B cell (primary cell): ENCODE results near the gene ZDHHC14. TPM values are rescaled to one million over a fixed set of nuclear protein-coding genes. Genes with fewer than 3 reads are reported as not detected.

Experiments used
- ATAC-seq: fragments of 200-7000 bp; cut with Tn5 transposase; one replicate; pipeline ENCODE4 v1.10.0; 2021; ENCODE audit warnings: low read depth, mild to moderate bottlenecking, moderate number of reproducible peaks, moderate library complexity
- CTCF ChIA-PET: fragments of 350-600 bp; sonication (Branson Sonifier 250); formaldehyde crosslinking; loops from one replicate; lab custom pipeline; 2021; ENCODE audit warnings: antibody characterized with exemption, inconsistent platforms; lab: Charles Lee
- POLR2A ChIA-PET: fragments of 350-600 bp; sonication (Branson Sonifier 250); formaldehyde crosslinking; loops from one replicate; lab custom pipeline; 2021; ENCODE audit warnings: antibody characterized with exemption; lab: Charles Lee
- DNase-seq: peaks from one replicate; pipeline ENCODE4 v3.0.0; 2013
- H2AFZ ChIP-seq: 2 replicates; pipeline ENCODE4 v1.6.1; 2012; ENCODE audit warnings: mild to moderate bottlenecking, low read depth, low read length; ENCODE audit not compliant: insufficient read depth, poor library complexity, severe bottlenecking
- H3K27ac ChIP-seq, 2 donors: 1 replicate in 1 of 2; 2 replicates in 1 of 2; pipeline ENCODE4 v1.5.1; 2012 to 2013; ENCODE audit warnings: low read length in 2 of 2, mild to moderate bottlenecking in 2 of 2, moderate library complexity in 1 of 2
- H3K27me3 ChIP-seq, 4 experiments: fragments of 200-600 bp in 1 of 4; sonication (generic) in 1 of 4; replicated peaks in 1 of 4; 1 replicate in 2 of 4; 2 replicates in 2 of 4; pipeline versions ENCODE4 v1.6.1 to v1.7.0; 2013 to 2016; ENCODE audit warnings: low read length in 3 of 4, mild to moderate bottlenecking in 2 of 4, mixed read lengths in 1 of 4, moderate library complexity in 1 of 4; ENCODE audit not compliant: insufficient read depth in 4 of 4, control insufficient read depth in 3 of 4; ENCODE audit errors: control extremely low read depth in 1 of 4
- H3K36me3 ChIP-seq, 2 experiments: replicated peaks in 1 of 2; 1 replicate in 1 of 2; 2 replicates in 1 of 2; pipeline versions ENCODE4 v1.6.1 to v1.7.1; 2013; ENCODE audit warnings: low read length in 1 of 2; ENCODE audit not compliant: insufficient read depth in 2 of 2, control insufficient read depth in 1 of 2; ENCODE audit errors: control extremely low read depth in 1 of 2, extremely low read depth in 1 of 2
- H3K4me1 ChIP-seq, 2 donors: fragments of 200-600 bp in 1 of 2; sonication (generic) in 1 of 2; 1 replicate in 1 of 2; 2 replicates in 1 of 2; pipeline versions ENCODE4 v1.5.1 to v1.6.1; 2013 to 2017; ENCODE audit warnings: low read length in 2 of 2; ENCODE audit not compliant: control insufficient read depth in 2 of 2, insufficient read depth in 2 of 2
- H3K4me2 ChIP-seq: replicated peaks from 2 replicates; pipeline ENCODE3; 2012; ENCODE audit warnings: mild to moderate bottlenecking, low read depth, low read length; ENCODE audit not compliant: poor library complexity, severe bottlenecking
- H3K4me3 ChIP-seq, 5 experiments: fragments of 200-600 bp in 1 of 5; sonication (generic) in 1 of 5; 1 replicate in 3 of 5; 2 replicates in 2 of 5; pipeline versions ENCODE4 v1.5.1 to v1.7.0; 2011 to 2016; ENCODE audit warnings: low read length in 4 of 5, mild to moderate bottlenecking in 4 of 5, low read depth in 2 of 5, control low read depth in 1 of 5, moderate library complexity in 1 of 5; ENCODE audit not compliant: insufficient read depth in 1 of 5; ENCODE audit errors: control extremely low read depth in 1 of 5, extremely low read depth in 1 of 5
- H3K79me2 ChIP-seq: fragments of 200-600 bp; sonication (generic); one replicate; pipeline ENCODE4 v1.6.0; 2016; ENCODE audit warnings: low read length; ENCODE audit not compliant: control insufficient read depth, insufficient read depth
- H3K9ac ChIP-seq: fragments of 200-600 bp; sonication (generic); 2 replicates; pipeline ENCODE4 v1.6.1; 2017; ENCODE audit warnings: mild to moderate bottlenecking, low read length, moderate library complexity
- H3K9me3 ChIP-seq, 3 donors: one replicate each; pipeline versions ENCODE4 v1.6.1 to v1.7.1; 2013; ENCODE audit warnings: low read length in 2 of 3; ENCODE audit not compliant: control insufficient read depth in 2 of 3, insufficient read depth in 1 of 3; ENCODE audit errors: control extremely low read depth in 1 of 3
- H4K20me1 ChIP-seq: 2 replicates; pipeline ENCODE4 v1.6.0; 2012; ENCODE audit warnings: mild to moderate bottlenecking, low read length; ENCODE audit not compliant: insufficient read depth, control insufficient read depth, poor library complexity, severe bottlenecking
- H3K27ac Mint-ChIP-seq: one replicate; pipeline ENCODE4 v1.8.0; 2021; ENCODE audit warnings: mixed read lengths
- H3K27me3 Mint-ChIP-seq: one replicate; pipeline ENCODE4 v1.8.0; 2021; ENCODE audit warnings: mixed read lengths
- H3K4me1 Mint-ChIP-seq: one replicate; pipeline ENCODE4 v1.8.0; 2021; ENCODE audit warnings: mixed read lengths
- H3K4me3 Mint-ChIP-seq: one replicate; pipeline ENCODE4 v1.8.0; 2021; ENCODE audit warnings: mixed read lengths
- H3K9me3 Mint-ChIP-seq: one replicate; pipeline ENCODE4 v1.8.0; 2022; ENCODE audit warnings: mixed read lengths; ENCODE audit not compliant: insufficient read depth
- EZH2 ChIP-seq: IDR thresholded peaks from 2 replicates; pipeline ENCODE4 v1.6.1; 2012; ENCODE audit warnings: borderline replicate concordance, low read depth, mild to moderate bottlenecking, moderate library complexity, low read length; ENCODE audit not compliant: insufficient read depth, poor library complexity, severe bottlenecking
- WGBS: methylation state at CpG from one replicate; pipeline ENCODE4 v1.1.5; 2013; ENCODE audit warnings: missing lambda C conversion rate; ENCODE audit not compliant: insufficient coverage; 5-methylcytosine and 5-hydroxymethylcytosine counted together
- intact Hi-C: fragments of 100-400 bp; cut with micrococcal nuclease; formaldehyde crosslinking; loops from one replicate; pipeline ENCODE4 v1.10.0; 2022
- polyA plus RNA-seq: library from polyadenylated mRNA; depleted of rRNA; stranded (reverse); fragments of >200 nt; gene quantifications from 2 replicates; pipeline ENCODE4 v1.2.3, GENCODE V29; 2012
- total RNA-seq, 2 donors: library from RNA; stranded (reverse); fragments of 120-200 nt in 1 of 2; gene quantifications; 1 replicate in 1 of 2; 2 replicates in 1 of 2; pipeline versions ENCODE4 v1.2.3 to v1.2.4, GENCODE V29; 2013 to 2022
- TF ChIP-seq, protein P1 (sequence below): fragments of 200-600 bp; IDR thresholded peaks from one replicate; pipeline ENCODE4 v1.8.0; 2022; ENCODE audit warnings: antibody characterized with exemption, mild to moderate bottlenecking

ZDHHC14 gene
- total and polyA plus RNA-seq, 2 donors (not counting 1 experiment from before 2014, with no cell fraction given): 8.8 to 50.4 TPM

DNA sequence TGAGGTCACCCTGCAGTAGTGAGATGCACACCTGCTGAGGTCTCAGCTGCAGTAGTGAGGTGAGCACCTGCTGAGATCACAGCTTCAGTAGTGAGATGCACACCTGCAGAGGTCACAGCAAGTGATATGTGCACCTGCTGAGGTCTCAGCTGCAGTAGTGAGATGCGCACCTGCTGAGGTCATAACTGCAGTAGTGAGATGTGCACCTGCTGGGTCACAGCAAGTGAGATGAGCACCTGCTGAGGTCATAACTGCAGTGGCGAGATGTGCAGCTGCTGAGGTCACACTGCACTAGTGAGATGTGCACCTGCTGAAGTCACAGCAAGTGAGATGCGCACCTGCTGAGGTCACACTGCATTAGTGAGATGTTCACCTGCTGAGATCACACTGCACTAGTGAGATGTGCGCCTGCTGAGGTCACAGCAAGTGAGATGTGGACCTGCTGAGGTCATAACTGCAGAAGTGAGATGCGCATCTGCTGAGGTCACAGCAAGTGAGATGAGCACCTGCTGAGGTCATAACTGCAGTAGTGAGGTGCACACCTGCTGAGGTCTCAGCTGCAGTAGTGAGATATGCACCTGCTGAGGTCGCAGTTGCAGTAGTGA lies 20.8 kb downstream of the ZDHHC14 start:
- no peak overlapping the region for H3K4me2 ChIP-seq
- H3K9ac ChIP-seq: no peak overlapping the region
- intact Hi-C loops: no loop called here
- CTCF ChIA-PET: interaction anchor here (0.6 kb wide), 1 partner anchor 80 kb away, joined by 4 read pairs; no protein-coding TSS in a partner anchor
- H3K27ac ChIP-seq: no peak overlapping the region
- H3K4me1 ChIP-seq: peaks cover 3 to 17% of the 10 kb centered on the region in 2 donors
- peaks cover 0 to 14% of the 10 kb centered on the region in 2 experiments for H3K36me3 ChIP-seq
- ATAC-seq: no peak
- no peaks in the 10 kb centered on the region for H3K27me3 ChIP-seq
- WGBS: 96% methylated on average over 6 of the region's 6 CpGs
- peaks cover 15% of the 10 kb centered on the region for H4K20me1 ChIP-seq
- H3K4me3 Mint-ChIP-seq: no peak overlapping the region
- H3K79me2 ChIP-seq: peaks cover 7% of the 10 kb centered on the region
- H3K9me3 Mint-ChIP-seq: no peaks in the 10 kb centered on the region
- H3K27me3 Mint-ChIP-seq: no peaks in the 10 kb centered on the region
- peaks cover 0 to 4% (median 0%) of the 10 kb centered on the region in 3 donors for H3K9me3 ChIP-seq
- POLR2A ChIA-PET: interaction anchor here (0.7 kb wide), 1 partner anchor 32 kb away, joined by 3 read pairs; no protein-coding TSS in a partner anchor
- no peak for TF ChIP-seq EZH2
- TF ChIP-seq, protein P1, sequence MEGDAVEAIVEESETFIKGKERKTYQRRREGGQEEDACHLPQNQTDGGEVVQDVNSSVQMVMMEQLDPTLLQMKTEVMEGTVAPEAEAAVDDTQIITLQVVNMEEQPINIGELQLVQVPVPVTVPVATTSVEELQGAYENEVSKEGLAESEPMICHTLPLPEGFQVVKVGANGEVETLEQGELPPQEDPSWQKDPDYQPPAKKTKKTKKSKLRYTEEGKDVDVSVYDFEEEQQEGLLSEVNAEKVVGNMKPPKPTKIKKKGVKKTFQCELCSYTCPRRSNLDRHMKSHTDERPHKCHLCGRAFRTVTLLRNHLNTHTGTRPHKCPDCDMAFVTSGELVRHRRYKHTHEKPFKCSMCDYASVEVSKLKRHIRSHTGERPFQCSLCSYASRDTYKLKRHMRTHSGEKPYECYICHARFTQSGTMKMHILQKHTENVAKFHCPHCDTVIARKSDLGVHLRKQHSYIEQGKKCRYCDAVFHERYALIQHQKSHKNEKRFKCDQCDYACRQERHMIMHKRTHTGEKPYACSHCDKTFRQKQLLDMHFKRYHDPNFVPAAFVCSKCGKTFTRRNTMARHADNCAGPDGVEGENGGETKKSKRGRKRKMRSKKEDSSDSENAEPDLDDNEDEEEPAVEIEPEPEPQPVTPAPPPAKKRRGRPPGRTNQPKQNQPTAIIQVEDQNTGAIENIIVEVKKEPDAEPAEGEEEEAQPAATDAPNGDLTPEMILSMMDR: no peak
- no peak for DNase-seq
- H3K4me1 Mint-ChIP-seq: peaks cover 13% of the 10 kb centered on the region
- H3K4me3 ChIP-seq: no peak overlapping the region
- no peak overlapping the region for H3K27ac Mint-ChIP-seq
- H2AFZ ChIP-seq: no peak overlapping the region

DNA sequence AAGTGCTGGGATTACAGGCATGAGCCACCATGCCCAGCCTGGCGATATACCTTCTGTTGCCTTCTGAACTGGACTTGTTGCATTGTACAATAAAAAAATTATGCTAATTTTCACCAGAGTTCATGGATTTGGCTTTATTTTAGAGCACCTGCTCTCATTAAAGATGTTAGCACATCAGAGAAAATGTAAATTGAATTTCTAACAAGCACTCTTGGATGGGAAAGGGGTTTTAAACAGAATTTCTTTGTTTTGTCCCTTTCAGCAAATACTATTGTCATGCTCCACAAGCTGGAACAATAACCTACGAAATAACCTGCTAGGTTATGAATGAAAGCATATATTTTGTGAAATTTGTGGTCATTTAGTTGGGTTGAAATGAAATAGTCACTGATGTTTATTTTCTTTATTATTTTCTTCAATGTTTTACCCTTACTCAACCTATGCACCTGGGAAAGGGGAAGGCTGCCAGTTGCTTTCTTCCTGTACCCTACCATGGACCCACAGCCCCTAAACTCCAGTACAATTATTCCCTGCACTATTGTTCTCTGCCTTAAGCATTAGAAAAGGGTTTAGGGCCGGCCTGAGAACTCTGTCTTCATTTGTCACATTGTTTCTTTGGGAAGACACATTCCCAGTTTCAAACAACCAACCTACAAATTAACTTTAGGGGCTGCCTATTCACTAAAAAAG lies 22.2 kb downstream of the ZDHHC14 start:
- intact Hi-C loops: no loop called here
- CTCF ChIA-PET: interaction anchor here (2.1 kb wide), 1 partner anchor 194 kb away, joined by 4 read pairs; no protein-coding TSS in a partner anchor
- no peak overlapping the region for H3K4me2 ChIP-seq

More for the DNA sequence above, 22.2 kb downstream of the ZDHHC14 start:
- no peak for DNase-seq
- H3K4me1 ChIP-seq: peaks cover 3 to 17% of the 10 kb centered on the region in 2 donors
- peaks cover 0 to 11% of the 10 kb centered on the region in 2 experiments for H3K36me3 ChIP-seq
- H3K79me2 ChIP-seq: peaks cover 10% of the 10 kb centered on the region
- H3K27ac ChIP-seq: no peak overlapping the region
- Mint-ChIP-seq H3K4me3 (no peak overlapping the region), H3K27ac (no peak overlapping the region), H3K9me3 (no peaks in the 10 kb centered on the region), H3K27me3 (no peaks in the 10 kb centered on the region), H3K4me1 (peaks cover 16% of the 10 kb centered on the region)
- peaks cover 13% of the 10 kb centered on the region for H4K20me1 ChIP-seq
- POLR2A ChIA-PET: no interaction called here
- ATAC-seq: no peak
- no peak for TF ChIP-seq EZH2
- TF ChIP-seq, protein P1: no peak
- H3K4me3 ChIP-seq: no peak overlapping the region
- no peak overlapping the region for H2AFZ ChIP-seq
- H3K9me3 ChIP-seq: peaks cover 0 to 4% (median 0%) of the 10 kb centered on the region in 3 donors
- no peaks in the 10 kb centered on the region for H3K27me3 ChIP-seq
- WGBS: no CpG with 5 or more reads among the region's 3 CpGs
- no peak overlapping the region for H3K9ac ChIP-seq
